A673 (cell line): Measurements from ENCODE around the gene TFF2.

Experiments
- CTCF ChIP-seq: fragments of 300-800, 200-600 bp; sonication (generic); conservative IDR thresholded peaks from 2 replicates; pipeline ENCODE4 v1.5.1; 2017; ENCODE audit warnings: low read depth, mild to moderate bottlenecking, antibody characterized with exemption, low read length, moderate library complexity, mixed read lengths
- EZH2 ChIP-seq: fragments of 200-600 bp; sonication (generic); IDR thresholded peaks from 2 replicates; pipeline ENCODE4 v1.6.1; 2017; ENCODE audit warnings: borderline replicate concordance, low read depth, mild to moderate bottlenecking, mixed read lengths, antibody characterized with exemption, low read length; ENCODE audit not compliant: poor library complexity, severe bottlenecking

GRCh38 chr21:42298657-42299056, 52.1 kb downstream of the TFF2 start:
- TF ChIP-seq CTCF (no peak), EZH2 (no peak)
